ENCODE data around the gene SP100.
"Not testable (repeated sequence)": the region's sequence is repeated elsewhere in the genome, so short reads cannot be mapped to it uniquely, and the experiment has no call there.

Gene SP100

GRCh38 chr2:230416061-230416721 lies at the start of gene SP100:
Gene SP100, plus strand, starts transcription at chr2:230416201. Its CDS starts 96 bp downstream, at chr2:230416297.
- DNase-seq (ENCODE audit: low spot score): peak; percentile 83

DNA sequence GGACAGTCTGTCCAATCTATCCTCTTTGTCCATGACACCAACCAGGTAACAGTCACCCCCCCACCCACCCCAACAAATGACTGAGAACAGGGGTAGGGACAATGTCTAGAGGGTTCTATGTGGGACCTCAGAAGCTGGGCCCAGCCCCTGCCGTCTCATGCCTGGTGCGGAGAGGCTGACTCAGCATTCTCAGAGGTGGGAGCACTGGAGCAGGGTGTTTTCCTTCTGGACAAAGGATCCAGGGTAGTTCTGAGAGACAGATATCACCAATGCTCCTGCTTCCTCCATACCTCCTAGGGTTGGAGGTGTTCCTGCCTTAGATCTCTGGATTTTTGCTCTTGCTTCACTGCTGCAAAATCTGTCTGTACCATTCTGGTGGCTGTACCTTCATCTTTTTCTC lies 33.9 kb upstream of the SP100 start:
- DNase-seq (ENCODE audit: low spot score): no peak

GRCh38 chr2:230383453-230383852 lies 32.5 kb upstream of the SP100 start:
- no peak for DNase-seq (ENCODE audit: low spot score)

GRCh38 chr2:230384986-230385385 lies 31.0 kb upstream of the SP100 start:
- DNase-seq (ENCODE audit: low spot score): no peak

DNA sequence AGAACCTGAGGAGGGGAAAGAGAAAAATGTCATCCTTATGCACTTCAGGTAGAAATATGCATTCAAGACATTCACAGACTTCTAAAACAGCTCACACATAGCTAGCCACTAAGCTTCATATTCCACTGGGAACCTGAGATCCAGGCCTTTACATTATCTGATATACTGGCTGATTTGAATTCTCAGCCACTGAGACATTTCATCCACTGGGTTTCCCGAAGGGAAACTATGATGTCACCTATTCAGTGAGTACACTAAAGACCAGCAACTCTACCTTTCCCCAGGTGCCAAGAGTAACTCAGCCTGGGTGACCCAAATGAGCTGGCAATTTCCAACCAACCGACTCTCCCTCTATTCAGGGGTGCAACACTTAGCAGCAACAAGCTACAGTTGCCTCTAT lies 21.7 kb upstream of the SP100 start:
- DNase-seq (ENCODE audit: low spot score): no peak

DNA sequence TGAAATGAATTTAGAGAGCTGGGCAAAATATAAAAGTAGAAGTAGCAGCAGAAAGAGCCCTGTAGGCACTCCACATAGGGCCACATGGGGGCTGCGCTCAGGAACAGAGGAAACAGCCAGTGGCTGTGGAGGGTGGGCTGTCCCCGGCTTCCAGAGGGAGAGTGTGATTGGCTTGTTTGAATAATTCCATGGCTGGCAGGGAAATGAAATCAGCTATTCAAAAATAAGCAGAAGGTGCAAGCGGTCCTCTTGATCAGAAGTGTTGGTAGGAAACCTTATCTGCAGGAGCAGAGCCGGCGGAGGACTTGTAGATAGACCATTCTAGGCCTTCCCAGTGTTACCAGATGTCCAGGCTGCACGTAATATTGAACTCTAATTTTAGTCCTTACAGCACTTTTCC lies 17.3 kb upstream of the SP100 start:
- not testable (repeated sequence) for DNase-seq (ENCODE audit: low spot score)

- DNase-seq (ENCODE audit: low spot score): no peak
Measured at GRCh38 chr2:230400041-230400440, 16.0 kb upstream of the SP100 start.

- DNase-seq (ENCODE audit: low spot score): no peak
Measured at GRCh38 chr2:230400454-230400853, 15.5 kb upstream of the SP100 start.

DNA sequence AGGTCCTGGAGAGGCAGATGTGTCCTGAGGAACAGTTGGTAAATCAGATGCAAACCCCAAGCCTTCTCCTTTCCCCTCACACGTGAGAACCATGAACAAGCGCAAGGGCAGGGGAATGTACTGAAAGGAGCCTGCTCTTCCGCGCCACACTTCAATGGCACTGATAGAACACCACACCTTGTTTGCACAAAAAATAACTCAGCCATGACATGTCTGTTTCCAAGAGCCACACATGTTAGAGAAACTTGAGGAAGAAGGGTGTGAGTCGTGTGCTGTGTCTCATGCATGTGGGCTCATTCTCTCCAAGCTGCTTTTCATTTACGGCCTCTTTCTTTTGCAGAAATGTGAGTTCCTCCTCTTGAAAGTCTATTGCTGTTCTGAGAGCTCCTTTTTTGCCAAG lies 15.0 kb upstream of the SP100 start:
- DNase-seq (ENCODE audit: low spot score): not testable (repeated sequence)

- no peak for DNase-seq (ENCODE audit: low spot score)
Measured at GRCh38 chr2:230403746-230404145, 12.3 kb upstream of the SP100 start.

DNA sequence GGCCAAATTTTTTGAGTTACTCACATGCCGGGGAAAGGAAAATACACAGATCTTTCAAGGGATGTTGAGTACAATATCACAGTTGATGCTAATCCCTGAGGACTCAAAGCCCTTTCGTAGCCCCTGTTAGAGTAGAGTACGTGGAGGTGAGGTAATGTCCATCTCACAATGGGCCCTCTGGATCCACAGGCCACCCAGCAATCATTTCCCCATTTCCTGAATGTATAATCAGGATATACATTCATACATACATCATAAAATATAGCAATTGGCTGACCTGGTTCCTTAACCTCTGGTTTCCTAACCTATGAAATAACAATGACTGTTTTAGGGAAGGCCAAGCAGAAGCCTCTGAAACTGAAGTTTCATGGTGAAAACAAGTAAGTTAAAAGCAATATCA lies 10.2 kb upstream of the SP100 start:
- no peak for DNase-seq (ENCODE audit: low spot score)

DNA sequence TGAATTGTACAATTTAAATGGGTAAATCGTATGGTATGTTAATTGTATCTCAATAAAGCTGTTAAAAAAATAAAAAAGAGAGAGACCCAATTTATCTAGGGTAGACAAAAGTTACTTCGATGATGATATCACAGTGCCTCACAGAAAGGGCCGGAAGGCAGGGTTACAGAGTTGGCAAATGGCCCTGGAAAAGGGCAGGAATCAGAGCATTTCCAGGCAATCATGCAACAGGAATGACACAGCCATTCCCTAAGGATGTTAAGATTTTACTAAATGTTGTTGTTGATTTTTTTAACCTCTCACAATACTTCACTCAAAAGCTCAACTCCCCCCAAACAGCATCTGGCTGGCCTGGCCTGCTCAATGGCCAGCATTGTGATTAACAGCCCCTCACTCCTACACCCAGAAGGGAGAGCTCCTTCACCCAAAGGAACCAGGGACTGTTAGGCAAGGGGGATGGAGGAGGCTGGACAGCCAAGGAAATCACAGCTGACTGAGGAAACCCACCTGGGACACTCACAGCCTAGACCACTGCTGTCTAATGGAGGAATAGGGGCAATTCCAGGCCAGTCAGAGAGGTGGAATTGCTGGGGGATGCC lies 7.7 kb upstream of the SP100 start:
- DNase-seq (ENCODE audit: low spot score): peak; percentile 85

DNA sequence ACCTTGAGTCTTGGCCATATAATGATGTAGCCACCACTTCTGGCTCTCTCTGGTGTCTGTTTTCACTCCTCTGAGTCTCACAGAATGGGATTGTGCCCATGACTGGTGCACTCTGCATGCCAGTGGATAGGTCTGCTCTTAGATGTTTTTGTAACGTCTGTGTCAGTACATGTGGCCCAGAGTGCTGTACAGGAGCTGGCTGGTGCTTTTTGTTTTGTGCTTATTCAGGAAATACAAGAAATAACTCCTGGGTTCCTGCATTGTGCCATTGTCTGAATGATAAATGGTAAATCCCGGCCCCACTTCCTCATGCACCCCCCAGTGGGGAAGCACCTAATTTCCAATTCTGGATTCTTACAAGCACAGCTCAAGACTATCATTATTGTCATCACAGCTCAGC lies 6.7 kb upstream of the SP100 start:
- DNase-seq (ENCODE audit: low spot score): not testable (repeated sequence)

GRCh38 chr2:230410263-230410662 lies 5.7 kb upstream of the SP100 start:
- no peak for DNase-seq (ENCODE audit: low spot score)

DNA sequence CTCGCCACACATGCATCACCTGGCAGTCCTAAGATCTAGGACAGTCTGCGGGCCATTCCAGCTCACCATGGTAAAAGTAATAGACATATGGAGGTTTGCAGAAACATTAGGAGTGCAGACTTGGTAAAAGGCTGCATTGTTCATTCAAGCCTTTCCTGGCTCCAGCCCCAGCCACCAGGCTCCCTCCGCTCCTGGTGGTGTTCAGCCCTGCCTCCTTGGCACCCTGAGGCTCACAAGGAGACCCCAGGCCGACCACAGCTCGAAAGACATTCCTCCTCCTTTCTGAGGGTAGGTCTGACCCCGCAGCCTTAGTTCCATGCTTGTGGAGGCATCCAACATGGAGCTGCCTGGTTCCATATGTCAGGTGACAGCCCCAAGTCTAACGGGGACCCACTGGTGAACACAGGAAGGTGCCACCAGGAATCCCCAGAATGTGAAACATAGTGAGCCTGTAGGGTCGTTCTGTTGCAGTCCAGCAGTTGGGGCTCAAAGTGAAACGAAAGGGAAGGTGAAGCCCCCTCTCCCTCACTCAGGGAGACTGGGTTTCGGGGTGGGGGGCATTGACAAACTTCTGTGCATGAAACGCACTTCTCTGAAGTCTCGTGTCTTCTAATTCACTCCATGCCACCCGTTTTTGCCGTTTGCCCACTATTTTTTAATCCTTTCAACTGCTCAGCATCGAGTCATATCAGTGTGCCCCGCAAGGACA lies 5.0 kb upstream of the SP100 start:
- no peak for DNase-seq (ENCODE audit: low spot score)

- peak; percentile 92 for DNase-seq (ENCODE audit: low spot score)
Measured at GRCh38 chr2:230411570-230412370, 4.2 kb upstream of the SP100 start.

- no peak for DNase-seq (ENCODE audit: low spot score)
Measured at GRCh38 chr2:230412371-230412711, 3.7 kb upstream of the SP100 start.

DNA sequence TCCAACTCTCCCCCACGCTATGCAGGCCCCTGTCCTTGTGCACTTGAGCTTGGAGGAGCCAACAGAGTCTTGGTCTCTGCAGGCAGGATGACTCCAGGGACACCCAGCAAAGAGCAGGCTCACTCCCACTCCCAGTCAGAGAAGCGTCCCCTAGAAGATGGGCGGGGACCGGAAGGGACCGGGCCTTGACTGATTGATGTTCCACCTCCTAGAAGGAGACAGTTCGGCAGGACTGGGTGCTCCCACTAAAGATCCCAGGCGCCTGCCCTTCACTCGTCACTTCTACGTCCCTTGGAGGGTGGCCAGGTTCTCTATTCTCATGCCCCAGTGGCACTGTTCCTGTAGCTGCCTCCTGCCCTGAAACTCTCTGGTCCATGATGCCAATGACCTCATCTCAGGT lies 3.2 kb upstream of the SP100 start:
- no peak for DNase-seq (ENCODE audit: low spot score)

- DNase-seq (ENCODE audit: low spot score): no peak
Measured at GRCh38 chr2:230413479-230413878, 2.5 kb upstream of the SP100 start.

- no peak for DNase-seq (ENCODE audit: low spot score)
Measured at GRCh38 chr2:230414302-230414701, 1.7 kb upstream of the SP100 start.

DNA sequence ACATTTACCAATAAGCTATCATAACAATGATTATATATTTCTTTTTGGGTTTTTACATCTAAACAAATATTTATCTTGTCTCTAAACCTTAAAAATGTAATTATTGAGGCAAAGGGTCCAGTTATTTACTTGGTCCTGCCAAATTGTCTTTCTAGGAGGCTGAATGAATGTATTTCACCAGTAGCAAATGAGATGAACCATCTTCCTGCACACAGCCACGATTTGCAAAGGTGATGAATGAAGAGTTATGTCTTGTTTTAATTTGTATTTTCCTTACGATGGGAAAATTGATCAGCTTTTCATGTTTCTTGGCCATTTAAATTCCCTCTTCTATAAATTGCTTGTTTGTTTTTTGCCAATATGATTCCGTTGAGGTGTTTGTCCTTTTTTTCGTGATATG lies 1.4 kb downstream of the SP100 start:
- no peak for DNase-seq (ENCODE audit: low spot score)

GRCh38 chr2:230418341-230419016 lies 2.5 kb downstream of the SP100 start:
- DNase-seq (ENCODE audit: low spot score): peak; percentile 71
